K562 (cell line): ENCODE measurements around the gene ELOB. TPM values are rescaled to one million over a fixed set of nuclear protein-coding genes. Genes with fewer than 3 reads are reported as not detected.
A peak's percentile ranks its signal among the peaks of the same experiment; 100 is the strongest.

ENCODE experiments used
- ATAC-seq: fragments of 200-7000 bp; cut with Tn5 transposase; 3 replicates; pipeline ENCODE4 v1.9.1; 2020; ENCODE audit warnings: moderate library complexity
- BruUV-seq: library from RNA; stranded (reverse); fragments of 400-500 nt; replicated peaks from 2 replicates; lab custom pipeline; 2021; lab: Mats Ljungman, UMichigan
- CTCF ChIA-PET: fragments of 300-600 bp; formaldehyde crosslinking; extraction: SDS; loops from one replicate; lab custom pipeline; 2021; ENCODE audit warnings: low intra/inter-chr PET ratio; lab: Yijun Ruan, JAX
- POLR2A ChIA-PET: fragments of 300-600, 350-650 bp; sonication (Branson Sonifier 250); formaldehyde crosslinking; extraction: SDS; loops from one replicate; lab custom pipeline; 2021; ENCODE audit warnings: antibody characterized with exemption, inconsistent platforms; lab: Yijun Ruan, JAX
- DNase-seq, 4 experiments: peaks; one replicate each; pipeline versions ENCODE4 v3.0.0 to v3.0.0-alpha.2; 2011 to 2018; ENCODE audit warnings: low spot score in 3 of 4, mixed read lengths in 3 of 4; ENCODE audit errors: extremely low read depth in 1 of 4
- FAIRE-seq: peaks from 2 replicates; lab custom pipeline; 2011; peaks lifted over from hg19 to GRCh38; lab: Jason Lieb, UNC
- H2AFZ ChIP-seq: 2 replicates; pipeline ENCODE4 v1.6.0; 2011; ENCODE audit warnings: low read depth, low read length, control low read depth, inconsistent platforms
- H3K27ac ChIP-seq: fragments of 200-600 bp; 3 replicates; pipeline ENCODE4 v1.8.0; 2011; ENCODE audit warnings: low read depth, mild to moderate bottlenecking, control low read depth, inconsistent platforms, low read length, moderate library complexity, mixed read lengths; ENCODE audit errors: extremely low read depth
- H3K27me3 ChIP-seq, 2 experiments: fragments of 300-600 bp in 1 of 2; 2 replicates in 1 of 2; 3 replicates in 1 of 2; pipeline versions ENCODE4 v1.6.0 to v1.8.0; 2011; ENCODE audit warnings: inconsistent platforms in 2 of 2, low read length in 2 of 2, mild to moderate bottlenecking in 1 of 2, mixed read lengths in 1 of 2, moderate library complexity in 1 of 2; ENCODE audit not compliant: control insufficient read depth in 2 of 2, insufficient read depth in 2 of 2
- H3K36me3 ChIP-seq: fragments of 300-600 bp; 3 replicates; pipeline ENCODE4 v1.8.0; 2011; ENCODE audit warnings: mild to moderate bottlenecking, low read length, inconsistent platforms; ENCODE audit not compliant: control insufficient read depth, insufficient read depth
- H3K4me1 ChIP-seq, 2 experiments: fragments of 200-600 bp in 1 of 2; replicated peaks in 1 of 2; 2 replicates in 1 of 2; 3 replicates in 1 of 2; pipeline versions ENCODE4 v1.5.1 to v1.8.0; 2011; ENCODE audit warnings: inconsistent platforms in 2 of 2, low read length in 2 of 2, mild to moderate bottlenecking in 1 of 2, mixed read lengths in 1 of 2, moderate library complexity in 1 of 2; ENCODE audit not compliant: control insufficient read depth in 2 of 2, insufficient read depth in 2 of 2
- H3K4me2 ChIP-seq: 2 replicates; pipeline ENCODE4 v1.6.1; 2011; ENCODE audit warnings: low read length, control low read depth, inconsistent platforms, mixed read lengths; ENCODE audit not compliant: insufficient read depth
- H3K4me3 ChIP-seq: fragments of 200-600 bp; sonication (generic), shearing (Covaris generic); 2 replicates; pipeline ENCODE4 v1.5.1; 2016; ENCODE audit warnings: control low read depth, inconsistent platforms
- H3K79me2 ChIP-seq: fragments of 200-600 bp; 3 replicates; pipeline ENCODE4 v1.8.0; 2011; ENCODE audit warnings: low read length, inconsistent platforms; ENCODE audit not compliant: control insufficient read depth, insufficient read depth
- H3K9ac ChIP-seq, 2 experiments: 2 replicates each; pipeline versions ENCODE4 v1.6.0 to v1.6.1; 2011; ENCODE audit warnings: low read depth in 2 of 2, low read length in 2 of 2, control low read depth in 1 of 2, inconsistent platforms in 1 of 2, mild to moderate bottlenecking in 1 of 2, mixed read lengths in 1 of 2; ENCODE audit not compliant: insufficient read depth in 1 of 2
- H3K9me1 ChIP-seq: one replicate; pipeline ENCODE4 v1.6.0; 2011; ENCODE audit warnings: inconsistent platforms, mild to moderate bottlenecking, low read length, moderate library complexity; ENCODE audit not compliant: control insufficient read depth, insufficient read depth
- H3K9me3 ChIP-seq: replicated peaks from 2 replicates; pipeline ENCODE4 v1.5.1; 2011; ENCODE audit warnings: low read depth, low read length, inconsistent platforms; ENCODE audit not compliant: control insufficient read depth, insufficient read depth
- H4K20me1 ChIP-seq: replicated peaks from 2 replicates; pipeline ENCODE4 v1.6.1; 2011; ENCODE audit warnings: low read length, inconsistent platforms, mixed read lengths; ENCODE audit not compliant: control insufficient read depth, insufficient read depth
- NFIC ChIP-seq: fragments of 450-650 bp; IDR thresholded peaks from 2 replicates; pipeline ENCODE4 v1.6.1; 2017; ENCODE audit warnings: mild to moderate bottlenecking, inconsistent platforms
- ZNF239 ChIP-seq: fragments of 250-450 bp; sonication (Bioruptor Pico); IDR thresholded peaks from 2 replicates; pipeline ENCODE4 v1.4.0; 2020; ENCODE audit warnings: mild to moderate bottlenecking
- WGBS: fragments of 100-300 bp; shearing (Covaris generic); methylation state at CpG from one replicate; pipeline ENCODE4 v1.1.6; 2016; ENCODE audit warnings: low coverage, mixed read lengths; ENCODE audit not compliant: insufficient coverage; ENCODE audit errors: missing lambda C conversion rate; 5-methylcytosine and 5-hydroxymethylcytosine counted together
- in situ Hi-C: fragments of 300-500 bp; cut with MboI; formaldehyde crosslinking; loops from 4 replicates; pipeline ENCODE4 v1.15.0; 2018; ENCODE audit warnings: inconsistent platforms, mixed read lengths
- intact Hi-C: fragments of 100-400 bp; cut with micrococcal nuclease; formaldehyde crosslinking; loops from 2 replicates; pipeline ENCODE4 v1.14.2; 2022
- polyA plus RNA-seq, 8 experiments: library from polyadenylated mRNA; depleted of rRNA in 4 of 8; stranded (reverse) in 5 of 8; unstranded in 3 of 8; fragments of >200 nt; fragmentation: Nextera tagmentation in 2 of 8; fragmentation: Illumina TruSeq in 1 of 8; extraction: Ambion mirVana in 2 of 8; extraction: Trizol in 1 of 8; gene quantifications; 2 replicates each; pipeline versions ENCODE4 v1.2.1 to v1.2.3, GENCODE V29; 2011 to 2014; ENCODE audit warnings: inconsistent platforms in 1 of 8, missing spikeins in 1 of 8
- total RNA-seq, 7 experiments: library from RNA; depleted of rRNA in 6 of 7; stranded (reverse); fragments of >200 nt in 6 of 7; fragmentation: Illumina TruSeq in 2 of 7; extraction: Trizol in 2 of 7; gene quantifications; 2 replicates each; pipeline versions ENCODE4 v1.2.1 to v1.2.3, GENCODE V29; 2011 to 2021; ENCODE audit warnings: low replicate concordance in 1 of 7
- TF ChIP-seq, protein P1 (sequence below), 2 experiments: fragments of 450-650 bp; conservative IDR thresholded peaks; 2 replicates each; pipeline ENCODE4 v1.6.1; 2017; ENCODE audit warnings: mild to moderate bottlenecking in 2 of 2, moderate library complexity in 2 of 2
- TF ChIP-seq, protein P2 (sequence below): fragments of 450-650 bp; IDR thresholded peaks from 2 replicates; pipeline ENCODE4 v1.6.1; 2016; ENCODE audit warnings: low read depth, mild to moderate bottlenecking, moderate library complexity
- TF ChIP-seq, protein P3 (sequence below): fragments of 250-450 bp; sonication (Bioruptor Pico); IDR thresholded peaks from 2 replicates; pipeline ENCODE4 v1.5.0; 2021

ELOB gene
- total and polyA plus RNA-seq, 9 of the 15 experiments (the other 6 are each of a cell fraction or from before 2014, with no cell fraction given) = 63.2 to 791 (median 237) TPM

DNA sequence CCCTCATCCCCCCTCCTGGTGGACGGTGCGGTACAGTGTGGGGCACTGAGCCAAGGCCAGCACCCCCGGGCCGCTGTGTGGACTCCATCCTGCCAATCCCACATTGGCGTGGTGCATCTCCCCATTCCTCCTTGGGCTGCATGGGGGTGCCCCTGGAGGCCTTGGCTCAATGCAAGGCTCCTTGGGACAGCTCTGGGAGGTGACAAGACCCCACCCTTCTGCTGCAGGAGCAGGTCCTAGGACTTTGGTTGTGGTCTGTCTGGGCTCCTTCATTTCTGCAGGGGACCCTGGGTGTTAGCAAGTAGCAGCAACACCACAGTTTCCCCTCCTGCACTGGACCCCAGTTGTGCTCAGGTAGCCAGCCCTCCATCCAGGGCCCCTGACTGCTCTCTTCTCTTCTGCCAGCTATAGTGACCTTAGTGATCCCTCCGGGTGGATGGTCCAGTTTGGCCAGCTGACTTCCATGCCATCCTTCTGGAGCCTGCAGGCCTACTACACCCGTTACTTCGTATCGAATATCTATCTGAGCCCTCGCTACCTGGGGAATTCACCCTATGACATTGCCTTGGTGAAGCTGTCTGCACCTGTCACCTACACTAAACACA lies 41.3 kb upstream of the ELOB start:
- Histone ChIP-seq H3K36me3 (peaks cover 32% of the 10 kb centered on the region; the same call in 2 of the 3 replicates), H2AFZ (no peak overlapping the region), H3K27me3 (no peaks in the 10 kb centered on the region), H3K9ac (peak overlapping the region; percentile 90 to 99), H3K4me1 (peaks cover 8 to 57% of the 10 kb centered on the region in 2 experiments; a peak in 4 of 5 replicates), H3K9me1 (no peaks in the 10 kb centered on the region), H3K79me2 (peaks cover 28% of the 10 kb centered on the region), H3K4me2 (peak overlapping the region; percentile 90), H3K4me3 (peak overlapping the region; percentile 82), H3K9me3 (no peaks in the 10 kb centered on the region), H4K20me1 (no peaks in the 10 kb centered on the region)
- 41% methylated on average over 7 of the region's 10 CpGs for WGBS
- DNase-seq (peak in 1 of 4 experiments; percentile 45), ATAC-seq (peak; percentile 4; the same call in 2 of the 3 replicates)
- no TSS peak for BruUV-seq
- CTCF ChIA-PET = no interaction called here
- intact Hi-C loops = loop anchor here (5.0 kb wide), 1 partner anchor 41 kb away; the partner anchor contains the start of gene ELOB
- TF ChIP-seq, protein P1, sequence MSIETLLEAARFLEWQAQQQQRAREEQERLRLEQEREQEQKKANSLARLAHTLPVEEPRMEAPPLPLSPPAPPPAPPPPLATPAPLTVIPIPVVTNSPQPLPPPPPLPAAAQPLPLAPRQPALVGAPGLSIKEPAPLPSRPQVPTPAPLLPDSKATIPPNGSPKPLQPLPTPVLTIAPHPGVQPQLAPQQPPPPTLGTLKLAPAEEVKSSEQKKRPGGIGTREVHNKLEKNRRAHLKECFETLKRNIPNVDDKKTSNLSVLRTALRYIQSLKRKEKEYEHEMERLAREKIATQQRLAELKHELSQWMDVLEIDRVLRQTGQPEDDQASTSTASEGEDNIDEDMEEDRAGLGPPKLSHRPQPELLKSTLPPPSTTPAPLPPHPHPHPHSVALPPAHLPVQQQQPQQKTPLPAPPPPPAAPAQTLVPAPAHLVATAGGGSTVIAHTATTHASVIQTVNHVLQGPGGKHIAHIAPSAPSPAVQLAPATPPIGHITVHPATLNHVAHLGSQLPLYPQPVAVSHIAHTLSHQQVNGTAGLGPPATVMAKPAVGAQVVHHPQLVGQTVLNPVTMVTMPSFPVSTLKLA (conservative IDR thresholded peaks at IDR 0.05) = no peak
- TF ChIP-seq ZNF239 (CRISPR knock-in tag) (no peak), NFIC (0 out of 2 replicates have a peak, but pooled peaks have one; percentile 12)
- TF ChIP-seq, protein P2, sequence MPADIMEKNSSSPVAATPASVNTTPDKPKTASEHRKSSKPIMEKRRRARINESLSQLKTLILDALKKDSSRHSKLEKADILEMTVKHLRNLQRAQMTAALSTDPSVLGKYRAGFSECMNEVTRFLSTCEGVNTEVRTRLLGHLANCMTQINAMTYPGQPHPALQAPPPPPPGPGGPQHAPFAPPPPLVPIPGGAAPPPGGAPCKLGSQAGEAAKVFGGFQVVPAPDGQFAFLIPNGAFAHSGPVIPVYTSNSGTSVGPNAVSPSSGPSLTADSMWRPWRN = no peak
- TF ChIP-seq, protein P3, sequence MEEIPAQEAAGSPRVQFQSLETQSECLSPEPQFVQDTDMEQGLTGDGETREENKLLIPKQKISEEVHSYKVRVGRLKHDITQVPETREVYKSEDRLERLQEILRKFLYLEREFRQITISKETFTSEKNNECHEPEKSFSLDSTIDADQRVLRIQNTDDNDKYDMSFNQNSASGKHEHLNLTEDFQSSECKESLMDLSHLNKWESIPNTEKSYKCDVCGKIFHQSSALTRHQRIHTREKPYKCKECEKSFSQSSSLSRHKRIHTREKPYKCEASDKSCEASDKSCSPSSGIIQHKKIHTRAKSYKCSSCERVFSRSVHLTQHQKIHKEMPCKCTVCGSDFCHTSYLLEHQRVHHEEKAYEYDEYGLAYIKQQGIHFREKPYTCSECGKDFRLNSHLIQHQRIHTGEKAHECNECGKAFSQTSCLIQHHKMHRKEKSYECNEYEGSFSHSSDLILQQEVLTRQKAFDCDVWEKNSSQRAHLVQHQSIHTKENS = no peak
- TF ChIP-seq, all 486 proteins: peak for 1
- in situ Hi-C loops = no loop called here
- peak; percentile 48 for FAIRE-seq
- H3K27ac ChIP-seq = peak overlapping the region; percentile 89
- POLR2A ChIA-PET = interaction anchor here (1.2 kb wide), 1 partner anchor 136 kb away, joined by 4 read pairs; the partner anchor contains the start of gene KCTD5
